ENCODE data around the gene RBM3.

The RBM3 gene

DNA sequence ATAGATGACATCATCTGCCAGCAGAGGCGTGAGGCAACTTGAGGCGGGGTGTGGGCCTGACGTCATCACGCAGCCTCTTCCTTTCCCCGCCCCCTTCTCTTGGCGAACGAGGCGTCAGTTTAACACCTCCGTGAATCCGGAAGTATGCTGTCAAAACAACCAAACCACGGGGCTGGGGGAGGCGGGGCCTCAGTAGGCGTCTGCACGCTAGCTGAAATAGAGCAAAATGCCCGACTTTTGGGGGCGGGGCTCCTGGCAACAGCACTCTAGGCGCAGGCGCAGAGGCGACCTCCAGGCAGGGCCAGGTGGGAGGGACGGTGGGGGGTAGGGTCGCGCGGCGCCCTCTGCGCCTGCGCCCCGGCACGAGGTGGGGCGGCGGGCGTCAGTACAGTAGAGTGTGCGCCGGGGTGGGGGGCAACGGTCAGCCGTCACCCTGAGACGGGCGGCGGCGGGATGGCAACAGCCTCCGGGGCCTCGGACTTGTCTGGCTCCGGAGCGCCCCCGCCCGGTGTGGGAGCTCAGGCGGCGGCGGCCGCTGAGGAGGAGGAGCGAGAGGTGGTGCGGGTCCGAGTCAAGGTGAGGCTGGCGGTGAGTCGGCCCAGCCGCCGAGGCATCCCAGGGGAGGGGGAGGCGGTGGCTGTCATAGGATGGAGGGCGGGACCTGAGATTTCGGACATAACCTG, 34.8 kb upstream of the RBM3 start, which contains the start of gene TBC1D25 (continued):
- TF ChIP-seq, protein P1, sequence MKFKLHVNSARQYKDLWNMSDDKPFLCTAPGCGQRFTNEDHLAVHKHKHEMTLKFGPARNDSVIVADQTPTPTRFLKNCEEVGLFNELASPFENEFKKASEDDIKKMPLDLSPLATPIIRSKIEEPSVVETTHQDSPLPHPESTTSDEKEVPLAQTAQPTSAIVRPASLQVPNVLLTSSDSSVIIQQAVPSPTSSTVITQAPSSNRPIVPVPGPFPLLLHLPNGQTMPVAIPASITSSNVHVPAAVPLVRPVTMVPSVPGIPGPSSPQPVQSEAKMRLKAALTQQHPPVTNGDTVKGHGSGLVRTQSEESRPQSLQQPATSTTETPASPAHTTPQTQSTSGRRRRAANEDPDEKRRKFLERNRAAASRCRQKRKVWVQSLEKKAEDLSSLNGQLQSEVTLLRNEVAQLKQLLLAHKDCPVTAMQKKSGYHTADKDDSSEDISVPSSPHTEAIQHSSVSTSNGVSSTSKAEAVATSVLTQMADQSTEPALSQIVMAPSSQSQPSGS (tag by site-specific recombination; IDR thresholded peaks at IDR 0.05; ENCODE audit: low read depth), result peak; percentile 100
- peak; percentile 93 for TF ChIP-seq KLF10 (tag by site-specific recombination; IDR thresholded peaks at IDR 0.05)
- no peak for TF ChIP-seq ZNF529 (tag by site-specific recombination; IDR thresholded peaks at IDR 0.05; ENCODE audit: insufficient replicate concordance)
- TF ChIP-seq ZNF214 (tag by site-specific recombination; IDR thresholded peaks at IDR 0.05; ENCODE audit: borderline replicate concordance), result no peak
- TF ChIP-seq GLIS2 (tag by site-specific recombination; IDR thresholded peaks at IDR 0.05), result peak; percentile 96
- TF ChIP-seq ZSCAN16 (tag by site-specific recombination; IDR thresholded peaks at IDR 0.05), result no peak
- TF ChIP-seq ZNF473 (tag by site-specific recombination; IDR thresholded peaks at IDR 0.05), result no peak
- TF ChIP-seq ZNF157 (tag by site-specific recombination; IDR thresholded peaks at IDR 0.05), result no peak
- TF ChIP-seq, protein P2, sequence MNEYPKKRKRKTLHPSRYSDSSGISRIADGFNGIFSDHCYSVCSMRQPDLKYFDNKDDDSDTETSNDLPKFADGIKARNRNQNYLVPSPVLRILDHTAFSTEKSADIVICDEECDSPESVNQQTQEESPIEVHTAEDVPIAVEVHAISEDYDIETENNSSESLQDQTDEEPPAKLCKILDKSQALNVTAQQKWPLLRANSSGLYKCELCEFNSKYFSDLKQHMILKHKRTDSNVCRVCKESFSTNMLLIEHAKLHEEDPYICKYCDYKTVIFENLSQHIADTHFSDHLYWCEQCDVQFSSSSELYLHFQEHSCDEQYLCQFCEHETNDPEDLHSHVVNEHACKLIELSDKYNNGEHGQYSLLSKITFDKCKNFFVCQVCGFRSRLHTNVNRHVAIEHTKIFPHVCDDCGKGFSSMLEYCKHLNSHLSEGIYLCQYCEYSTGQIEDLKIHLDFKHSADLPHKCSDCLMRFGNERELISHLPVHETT (tag by site-specific recombination; IDR thresholded peaks at IDR 0.05), result no peak
- TF ChIP-seq ZNF266 (tag by site-specific recombination; IDR thresholded peaks at IDR 0.05; ENCODE audit: low read depth), result no peak
- no peak for TF ChIP-seq ZNF664 (tag by site-specific recombination; IDR thresholded peaks at IDR 0.05)
- TF ChIP-seq, protein P3, sequence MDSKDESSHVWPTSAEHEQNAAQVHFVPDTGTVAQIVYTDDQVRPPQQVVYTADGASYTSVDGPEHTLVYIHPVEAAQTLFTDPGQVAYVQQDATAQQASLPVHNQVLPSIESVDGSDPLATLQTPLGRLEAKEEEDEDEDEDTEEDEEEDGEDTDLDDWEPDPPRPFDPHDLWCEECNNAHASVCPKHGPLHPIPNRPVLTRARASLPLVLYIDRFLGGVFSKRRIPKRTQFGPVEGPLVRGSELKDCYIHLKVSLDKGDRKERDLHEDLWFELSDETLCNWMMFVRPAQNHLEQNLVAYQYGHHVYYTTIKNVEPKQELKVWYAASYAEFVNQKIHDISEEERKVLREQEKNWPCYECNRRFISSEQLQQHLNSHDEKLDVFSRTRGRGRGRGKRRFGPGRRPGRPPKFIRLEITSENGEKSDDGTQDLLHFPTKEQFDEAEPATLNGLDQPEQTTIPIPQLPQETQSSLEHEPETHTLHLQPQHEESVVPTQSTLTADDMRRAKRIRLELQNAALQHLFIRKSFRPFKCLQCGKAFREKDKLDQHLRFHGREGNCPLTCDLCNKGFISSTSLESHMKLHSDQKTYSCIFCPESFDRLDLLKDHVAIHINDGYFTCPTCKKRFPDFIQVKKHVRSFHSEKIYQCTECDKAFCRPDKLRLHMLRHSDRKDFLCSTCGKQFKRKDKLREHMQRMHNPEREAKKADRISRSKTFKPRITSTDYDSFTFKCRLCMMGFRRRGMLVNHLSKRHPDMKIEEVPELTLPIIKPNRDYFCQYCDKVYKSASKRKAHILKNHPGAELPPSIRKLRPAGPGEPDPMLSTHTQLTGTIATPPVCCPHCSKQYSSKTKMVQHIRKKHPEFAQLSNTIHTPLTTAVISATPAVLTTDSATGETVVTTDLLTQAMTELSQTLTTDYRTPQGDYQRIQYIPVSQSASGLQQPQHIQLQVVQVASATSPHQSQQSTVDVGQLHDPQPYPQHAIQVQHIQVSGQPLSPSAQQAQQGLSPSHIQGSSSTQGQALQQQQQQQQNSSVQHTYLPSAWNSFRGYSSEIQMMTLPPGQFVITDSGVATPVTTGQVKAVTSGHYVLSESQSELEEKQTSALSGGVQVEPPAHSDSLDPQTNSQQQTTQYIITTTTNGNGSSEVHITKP (tag by site-specific recombination; IDR thresholded peaks at IDR 0.05), result peak; percentile 72
- TF ChIP-seq ZFP3 (tag by site-specific recombination; IDR thresholded peaks at IDR 0.05; ENCODE audit: low read depth), result no peak
- TF ChIP-seq ZNF521 (tag by site-specific recombination; IDR thresholded peaks at IDR 0.05), result no peak
- TF ChIP-seq SP7 (tag by site-specific recombination; IDR thresholded peaks at IDR 0.05), result peak; percentile 30
- TF ChIP-seq, protein P4, sequence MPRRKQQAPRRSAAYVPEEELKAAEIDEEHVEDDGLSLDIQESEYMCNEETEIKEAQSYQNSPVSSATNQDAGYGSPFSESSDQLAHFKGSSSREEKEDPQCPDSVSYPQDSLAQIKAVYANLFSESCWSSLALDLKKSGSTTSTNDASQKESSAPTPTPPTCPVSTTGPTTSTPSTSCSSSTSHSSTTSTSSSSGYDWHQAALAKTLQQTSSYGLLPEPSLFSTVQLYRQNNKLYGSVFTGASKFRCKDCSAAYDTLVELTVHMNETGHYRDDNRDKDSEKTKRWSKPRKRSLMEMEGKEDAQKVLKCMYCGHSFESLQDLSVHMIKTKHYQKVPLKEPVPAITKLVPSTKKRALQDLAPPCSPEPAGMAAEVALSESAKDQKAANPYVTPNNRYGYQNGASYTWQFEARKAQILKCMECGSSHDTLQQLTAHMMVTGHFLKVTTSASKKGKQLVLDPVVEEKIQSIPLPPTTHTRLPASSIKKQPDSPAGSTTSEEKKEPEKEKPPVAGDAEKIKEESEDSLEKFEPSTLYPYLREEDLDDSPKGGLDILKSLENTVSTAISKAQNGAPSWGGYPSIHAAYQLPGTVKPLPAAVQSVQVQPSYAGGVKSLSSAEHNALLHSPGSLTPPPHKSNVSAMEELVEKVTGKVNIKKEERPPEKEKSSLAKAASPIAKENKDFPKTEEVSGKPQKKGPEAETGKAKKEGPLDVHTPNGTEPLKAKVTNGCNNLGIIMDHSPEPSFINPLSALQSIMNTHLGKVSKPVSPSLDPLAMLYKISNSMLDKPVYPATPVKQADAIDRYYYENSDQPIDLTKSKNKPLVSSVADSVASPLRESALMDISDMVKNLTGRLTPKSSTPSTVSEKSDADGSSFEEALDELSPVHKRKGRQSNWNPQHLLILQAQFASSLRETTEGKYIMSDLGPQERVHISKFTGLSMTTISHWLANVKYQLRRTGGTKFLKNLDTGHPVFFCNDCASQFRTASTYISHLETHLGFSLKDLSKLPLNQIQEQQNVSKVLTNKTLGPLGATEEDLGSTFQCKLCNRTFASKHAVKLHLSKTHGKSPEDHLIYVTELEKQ (tag by site-specific recombination; IDR thresholded peaks at IDR 0.05; ENCODE audit: borderline replicate concordance), result no peak
- TF ChIP-seq OVOL3 (tag by site-specific recombination; IDR thresholded peaks at IDR 0.05), result no peak
- peak; percentile 100 for TF ChIP-seq ZNF223 (tag by site-specific recombination; IDR thresholded peaks at IDR 0.05)
- TF ChIP-seq ZNF23 (tag by site-specific recombination; IDR thresholded peaks at IDR 0.05; ENCODE audit: borderline replicate concordance), result no peak
- peak; percentile 76; the same call in 1 of the 2 replicates for TF ChIP-seq ZEB2 (tag by site-specific recombination; IDR thresholded peaks at IDR 0.05)
- peak; percentile 77; the same call in 1 of the 2 replicates for TF ChIP-seq ZNF335 (tag by site-specific recombination; conservative IDR thresholded peaks at IDR 0.05)
- TF ChIP-seq, protein P5, sequence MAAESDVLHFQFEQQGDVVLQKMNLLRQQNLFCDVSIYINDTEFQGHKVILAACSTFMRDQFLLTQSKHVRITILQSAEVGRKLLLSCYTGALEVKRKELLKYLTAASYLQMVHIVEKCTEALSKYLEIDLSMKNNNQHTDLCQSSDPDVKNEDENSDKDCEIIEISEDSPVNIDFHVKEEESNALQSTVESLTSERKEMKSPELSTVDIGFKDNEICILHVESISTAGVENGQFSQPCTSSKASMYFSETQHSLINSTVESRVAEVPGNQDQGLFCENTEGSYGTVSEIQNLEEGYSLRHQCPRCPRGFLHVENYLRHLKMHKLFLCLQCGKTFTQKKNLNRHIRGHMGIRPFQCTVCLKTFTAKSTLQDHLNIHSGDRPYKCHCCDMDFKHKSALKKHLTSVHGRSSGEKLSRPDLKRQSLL (tag by site-specific recombination; IDR thresholded peaks at IDR 0.05), result no peak
- no peak for TF ChIP-seq ZNF138 (tag by site-specific recombination; IDR thresholded peaks at IDR 0.05; ENCODE audit: borderline replicate concordance)
- TF ChIP-seq, protein P6, sequence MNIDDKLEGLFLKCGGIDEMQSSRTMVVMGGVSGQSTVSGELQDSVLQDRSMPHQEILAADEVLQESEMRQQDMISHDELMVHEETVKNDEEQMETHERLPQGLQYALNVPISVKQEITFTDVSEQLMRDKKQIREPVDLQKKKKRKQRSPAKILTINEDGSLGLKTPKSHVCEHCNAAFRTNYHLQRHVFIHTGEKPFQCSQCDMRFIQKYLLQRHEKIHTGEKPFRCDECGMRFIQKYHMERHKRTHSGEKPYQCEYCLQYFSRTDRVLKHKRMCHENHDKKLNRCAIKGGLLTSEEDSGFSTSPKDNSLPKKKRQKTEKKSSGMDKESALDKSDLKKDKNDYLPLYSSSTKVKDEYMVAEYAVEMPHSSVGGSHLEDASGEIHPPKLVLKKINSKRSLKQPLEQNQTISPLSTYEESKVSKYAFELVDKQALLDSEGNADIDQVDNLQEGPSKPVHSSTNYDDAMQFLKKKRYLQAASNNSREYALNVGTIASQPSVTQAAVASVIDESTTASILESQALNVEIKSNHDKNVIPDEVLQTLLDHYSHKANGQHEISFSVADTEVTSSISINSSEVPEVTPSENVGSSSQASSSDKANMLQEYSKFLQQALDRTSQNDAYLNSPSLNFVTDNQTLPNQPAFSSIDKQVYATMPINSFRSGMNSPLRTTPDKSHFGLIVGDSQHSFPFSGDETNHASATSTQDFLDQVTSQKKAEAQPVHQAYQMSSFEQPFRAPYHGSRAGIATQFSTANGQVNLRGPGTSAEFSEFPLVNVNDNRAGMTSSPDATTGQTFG (tag by site-specific recombination; IDR thresholded peaks at IDR 0.05; ENCODE audit: borderline replicate concordance), result no peak
- no peak for TF ChIP-seq HOXA7 (CRISPR knock-in tag; IDR thresholded peaks at IDR 0.05; ENCODE audit: borderline replicate concordance)
